GM18499 (cell line): ENCODE data around the gene ADAMTSL2.

Source experiments
- ATAC-seq: cut with Tn5 transposase; IDR thresholded peaks from one replicate; pipeline ENCODE4 v1.9.1; 2021; ENCODE audit warnings: moderate number of reproducible peaks; ENCODE audit not compliant: insufficient read depth, unreplicated experiment

The ADAMTSL2 gene

DNA sequence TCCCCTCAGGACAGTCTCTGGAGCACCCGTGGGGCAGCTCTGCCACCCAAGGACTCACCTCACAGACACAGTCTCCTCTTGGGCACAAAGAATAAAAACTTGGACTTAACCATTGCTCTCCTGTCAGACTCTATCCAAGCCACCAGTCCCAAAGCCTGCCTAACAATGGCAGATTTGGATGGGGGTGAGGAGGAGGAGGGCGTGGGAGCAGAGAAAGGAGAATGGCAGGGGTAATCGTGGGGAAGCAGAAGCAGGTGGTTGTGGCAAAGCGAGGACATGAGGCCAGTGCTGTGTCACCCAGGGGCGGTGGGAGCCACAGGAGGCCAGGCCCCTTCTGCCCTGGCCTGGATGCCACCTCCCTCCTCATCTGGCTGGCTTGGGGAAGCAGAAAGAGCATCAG, 80.2 kb downstream of the ADAMTSL2 start:
- ATAC-seq: no peak

DNA sequence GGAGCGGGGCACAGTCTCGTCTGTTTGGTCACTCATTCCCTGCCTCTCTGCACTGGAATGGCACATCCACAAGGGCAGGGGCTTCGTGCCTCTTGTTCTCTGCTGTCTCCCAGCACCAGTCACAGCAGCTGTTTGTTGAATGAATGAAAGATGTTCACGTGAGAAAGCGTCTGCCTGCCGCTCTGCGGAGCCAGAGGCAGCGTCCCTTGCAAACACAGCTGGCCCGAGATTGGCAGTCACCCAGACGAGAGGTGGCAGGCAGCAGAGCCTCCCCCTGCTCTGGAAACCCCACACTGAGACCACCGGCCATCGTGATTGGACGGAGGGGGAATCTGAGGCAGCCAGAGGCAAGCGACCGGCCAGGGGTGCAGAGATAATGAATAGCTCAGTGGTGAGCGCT, 80.7 kb downstream of the ADAMTSL2 start:
- no peak for ATAC-seq

DNA sequence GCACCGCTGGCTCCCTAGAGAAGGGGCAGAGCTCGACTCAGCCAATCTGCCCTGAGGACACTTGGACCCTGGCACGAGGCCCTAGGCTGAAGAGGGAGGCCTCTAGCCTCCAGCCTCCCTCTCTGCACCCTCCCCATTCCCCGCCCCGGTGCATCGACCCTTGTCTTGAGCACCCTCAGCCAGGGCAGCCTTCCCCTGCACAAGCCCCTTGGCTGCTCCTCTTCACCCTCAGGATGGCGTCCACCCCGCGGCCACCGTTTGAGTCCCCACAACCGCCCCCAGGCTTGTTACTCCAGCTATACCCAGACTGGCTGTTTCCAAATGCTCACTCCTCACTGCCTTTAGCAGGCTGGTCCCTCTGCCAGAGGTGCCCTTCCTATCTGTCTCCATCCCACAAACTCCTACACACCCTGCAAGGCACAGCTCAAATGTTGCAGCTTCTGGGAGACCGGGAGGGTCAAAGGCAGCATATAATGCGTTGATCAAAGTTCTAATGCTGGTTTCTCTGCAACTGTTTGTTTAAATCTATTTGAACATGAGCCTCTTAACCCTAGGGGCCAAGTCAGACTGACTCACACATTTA, 81.2 kb downstream of the ADAMTSL2 start:
- no peak for ATAC-seq

DNA sequence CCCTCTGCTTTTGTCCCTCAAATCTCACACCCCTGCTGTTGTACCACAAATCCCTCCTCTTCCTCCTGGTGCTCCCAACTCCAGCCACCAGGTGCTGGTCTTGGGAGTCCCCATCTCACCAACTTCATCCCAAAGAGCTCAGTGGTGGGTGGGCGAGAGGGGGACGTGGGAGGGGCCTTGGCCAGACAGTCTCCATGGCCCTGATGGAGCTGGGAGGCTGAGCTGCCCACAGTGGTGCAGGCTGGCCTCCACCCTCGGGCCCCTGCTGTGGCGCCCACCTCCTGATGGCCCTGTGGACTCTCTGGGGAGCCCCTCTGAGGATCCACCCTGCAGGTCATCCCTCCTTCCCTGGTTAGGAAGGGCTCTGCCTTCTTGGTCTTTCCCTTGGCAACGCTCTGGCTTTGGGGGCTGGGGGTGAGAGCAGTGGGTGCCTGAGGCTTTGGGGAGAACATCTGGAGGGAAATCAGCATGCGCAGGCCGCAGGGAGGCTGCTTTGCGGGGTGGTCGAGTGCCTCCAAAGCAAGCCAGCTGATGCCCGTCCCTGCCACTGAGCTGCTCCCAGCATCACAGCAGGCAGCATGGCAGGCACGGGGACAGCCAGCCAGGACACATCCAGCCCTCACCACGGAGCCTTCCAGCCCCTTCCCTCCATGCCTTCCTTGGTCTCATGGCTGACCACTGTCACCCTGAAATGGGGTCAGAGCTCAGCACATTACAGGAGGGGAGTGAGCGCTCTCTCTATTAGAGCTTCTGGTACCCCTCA, 82.3 kb downstream of the ADAMTSL2 start:
- no peak for ATAC-seq

DNA sequence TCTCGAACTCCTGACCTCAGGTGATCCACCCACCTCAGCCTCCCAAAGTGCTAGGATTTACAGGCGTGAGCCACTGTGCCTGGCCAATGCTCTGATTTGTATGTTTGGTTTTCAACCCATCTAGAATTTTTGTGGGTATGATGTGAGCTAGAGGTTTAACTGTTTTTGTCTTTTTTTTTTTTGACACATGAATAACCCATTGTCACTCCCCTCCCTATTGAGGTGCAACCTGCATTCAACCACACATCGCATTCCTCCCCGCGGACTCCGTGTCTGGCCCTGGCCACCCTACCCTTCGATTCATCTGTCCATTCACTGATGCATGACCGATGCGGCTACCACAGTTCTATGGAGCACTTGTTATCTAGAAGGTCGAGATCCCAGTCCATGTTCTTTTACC, 84.2 kb downstream of the ADAMTSL2 start:
- ATAC-seq: no peak

DNA sequence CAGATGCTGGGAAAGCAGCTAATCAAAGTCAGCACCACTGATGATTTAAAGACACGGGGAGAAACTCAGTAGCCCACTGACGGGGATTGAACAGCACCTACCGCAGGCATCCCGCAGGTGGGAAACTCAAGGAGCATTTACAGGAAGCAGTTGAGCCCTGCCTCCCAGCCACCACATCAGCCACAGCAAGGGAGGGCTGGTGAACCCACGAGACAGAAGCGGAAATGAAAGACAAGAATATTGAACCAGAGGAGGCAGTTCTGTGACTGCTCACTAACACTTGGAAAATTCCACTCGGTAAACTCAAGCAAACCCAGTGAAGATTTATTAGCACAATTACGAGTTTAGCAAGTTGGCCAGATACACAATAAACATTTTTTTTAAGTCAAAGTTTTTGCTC, 85.3 kb downstream of the ADAMTSL2 start:
- ATAC-seq: no peak

DNA sequence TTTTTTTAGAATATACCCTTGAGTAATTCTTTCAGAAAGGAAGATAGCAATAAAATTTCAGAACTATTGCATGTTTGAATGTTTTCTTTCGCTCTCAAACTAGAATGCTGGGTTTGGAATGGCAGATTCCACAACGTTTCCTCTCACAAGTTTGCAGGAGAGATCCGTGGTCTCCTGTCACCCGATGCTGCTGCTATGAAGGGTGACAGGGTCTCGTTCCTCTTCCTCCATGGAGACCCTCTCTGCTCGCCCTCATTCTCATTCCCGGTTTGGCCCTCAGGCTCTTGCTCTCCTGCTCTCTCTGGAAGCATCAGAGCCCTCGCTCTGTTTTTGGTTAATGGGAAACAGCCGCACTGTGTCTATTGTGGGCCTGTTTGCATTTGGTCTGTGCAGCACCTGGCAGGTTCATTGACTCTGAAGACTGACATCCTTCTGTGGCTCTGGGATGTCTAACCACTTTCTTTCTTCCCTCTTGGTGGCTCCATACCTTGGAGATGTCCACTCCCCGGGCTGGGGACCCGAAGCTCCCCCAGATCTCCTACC, 87.3 kb downstream of the ADAMTSL2 start:
- no peak for ATAC-seq

DNA sequence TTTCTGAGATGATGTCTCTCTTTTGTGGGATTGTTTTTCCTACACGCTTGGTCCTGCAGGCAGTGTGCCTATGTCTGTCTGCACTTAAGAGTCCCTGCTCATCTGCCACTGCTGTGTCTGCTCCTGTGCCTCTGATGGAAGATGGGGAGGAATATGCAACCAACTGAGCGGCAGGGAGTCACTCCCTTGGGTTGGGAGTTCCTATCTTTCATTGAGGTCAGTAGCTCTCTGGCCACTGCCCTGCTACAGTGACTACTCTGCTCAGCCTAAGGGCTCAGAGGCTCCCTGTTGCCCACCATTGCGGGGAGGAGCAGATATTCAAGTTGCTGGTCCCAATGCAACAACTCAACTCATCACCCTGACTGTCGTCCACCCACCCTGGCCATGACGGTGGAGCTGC, 88.1 kb downstream of the ADAMTSL2 start:
- ATAC-seq: no peak
